ENCODE measurements around the gene HADHB.

DNA sequence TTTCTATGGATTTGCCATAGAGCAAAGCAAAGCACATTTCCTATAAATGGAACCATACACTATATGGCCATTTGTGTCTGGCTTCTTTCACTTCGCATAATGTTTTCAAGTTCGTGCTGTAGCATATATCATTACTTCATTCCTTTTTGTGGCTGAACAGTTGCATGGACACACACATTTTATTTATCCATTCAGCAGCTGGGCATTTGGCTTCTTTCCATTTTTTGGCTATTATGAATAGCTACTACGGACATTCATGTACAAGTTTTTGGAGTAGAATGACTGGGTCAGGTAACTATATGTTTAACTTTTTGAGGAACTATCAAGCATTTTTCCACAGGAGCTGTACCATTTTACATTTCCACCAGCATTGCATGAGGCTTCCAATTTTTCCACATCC is 90.5 kb downstream of the HADHB start:
- TF ChIP-seq, protein P1, sequence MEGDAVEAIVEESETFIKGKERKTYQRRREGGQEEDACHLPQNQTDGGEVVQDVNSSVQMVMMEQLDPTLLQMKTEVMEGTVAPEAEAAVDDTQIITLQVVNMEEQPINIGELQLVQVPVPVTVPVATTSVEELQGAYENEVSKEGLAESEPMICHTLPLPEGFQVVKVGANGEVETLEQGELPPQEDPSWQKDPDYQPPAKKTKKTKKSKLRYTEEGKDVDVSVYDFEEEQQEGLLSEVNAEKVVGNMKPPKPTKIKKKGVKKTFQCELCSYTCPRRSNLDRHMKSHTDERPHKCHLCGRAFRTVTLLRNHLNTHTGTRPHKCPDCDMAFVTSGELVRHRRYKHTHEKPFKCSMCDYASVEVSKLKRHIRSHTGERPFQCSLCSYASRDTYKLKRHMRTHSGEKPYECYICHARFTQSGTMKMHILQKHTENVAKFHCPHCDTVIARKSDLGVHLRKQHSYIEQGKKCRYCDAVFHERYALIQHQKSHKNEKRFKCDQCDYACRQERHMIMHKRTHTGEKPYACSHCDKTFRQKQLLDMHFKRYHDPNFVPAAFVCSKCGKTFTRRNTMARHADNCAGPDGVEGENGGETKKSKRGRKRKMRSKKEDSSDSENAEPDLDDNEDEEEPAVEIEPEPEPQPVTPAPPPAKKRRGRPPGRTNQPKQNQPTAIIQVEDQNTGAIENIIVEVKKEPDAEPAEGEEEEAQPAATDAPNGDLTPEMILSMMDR (IDR thresholded peaks at IDR 0.05; ENCODE audit: insufficient read depth, low read length, poor library complexity, severe bottlenecking), result no peak
- no peak for TF ChIP-seq EZH2phosphoT487 (conservative IDR thresholded peaks at IDR 0.05; ENCODE audit: low read length)

All from SU-DHL-6 (cell line).